NCI-H1417 (cell line): ENCODE results near the gene SYNE1.
"Not testable (repeated sequence)": the region's sequence is repeated elsewhere in the genome, so short reads cannot be mapped to it uniquely, and the experiment has no call there.

ENCODE experiments used
- DNase-seq, 3 experiments: peaks; one replicate each; lab custom pipeline; 2025; lab: John Stamatoyannopoulos, UW

The SYNE1 gene

DNA sequence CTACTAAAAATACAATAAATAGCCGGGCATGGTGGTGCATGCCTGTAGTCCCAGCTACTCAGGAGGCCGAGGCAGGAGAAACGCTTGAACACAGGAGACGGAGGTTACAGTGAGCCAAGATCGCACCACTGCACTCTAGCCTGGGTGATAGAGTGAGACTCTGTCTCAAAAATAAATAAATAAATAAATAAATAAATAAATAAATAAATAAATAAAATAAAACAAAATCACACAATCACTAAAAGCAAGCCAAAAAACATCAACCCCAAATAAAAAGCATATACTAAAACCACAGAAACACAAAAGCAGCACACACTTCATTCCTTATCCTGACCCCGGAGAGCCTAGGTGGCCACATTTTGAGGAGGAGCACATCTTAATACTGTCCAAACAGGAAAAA is 498.8 kb downstream of the SYNE1 start:
- not testable (repeated sequence) for DNase-seq

DNA sequence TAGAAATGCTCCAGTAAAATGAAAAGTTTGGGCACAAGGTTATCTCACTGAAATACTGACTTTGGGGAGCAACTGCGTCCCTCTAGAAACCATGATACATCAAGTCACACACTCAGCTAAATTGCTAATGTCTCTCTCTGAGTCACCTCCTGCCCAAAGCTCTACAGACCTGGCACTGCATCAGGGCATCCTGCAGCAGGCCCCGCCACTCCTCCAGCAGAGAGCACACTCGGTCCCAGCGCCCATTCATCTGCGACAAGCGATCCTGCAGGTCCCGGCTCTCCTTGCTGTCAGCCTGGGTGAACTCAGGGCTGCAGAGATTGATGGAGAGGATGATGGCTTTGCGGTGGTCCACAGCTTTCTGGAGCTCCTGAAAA is 500.7 kb downstream of the SYNE1 start:
- DNase-seq = peak in 1 of 3 experiments; percentile 62

- peak in 2 of 3 experiments; percentile 40 to 80 for DNase-seq
Measured at GRCh38 chr6:152135755-152136448, 501.3 kb downstream of the SYNE1 start.

DNA sequence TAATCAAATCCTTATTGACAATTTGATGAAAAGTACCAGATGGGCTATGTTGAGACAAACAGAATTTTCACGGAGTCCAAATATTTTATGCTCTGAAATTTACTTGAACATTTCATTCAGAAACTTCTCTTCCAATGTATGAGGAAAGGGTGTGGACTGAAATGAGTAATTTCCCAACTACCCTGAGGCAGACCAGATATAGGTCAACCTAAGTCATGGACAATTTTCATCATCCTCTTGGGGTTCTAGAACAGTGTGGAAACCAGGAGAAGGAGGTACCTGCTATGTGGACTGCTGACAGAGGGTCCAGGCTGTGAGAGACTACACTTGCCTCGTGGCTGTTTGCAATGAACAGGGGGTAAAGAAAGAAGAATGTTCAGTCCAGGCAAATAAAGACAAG is 506.7 kb downstream of the SYNE1 start:
- DNase-seq = no peak

DNA sequence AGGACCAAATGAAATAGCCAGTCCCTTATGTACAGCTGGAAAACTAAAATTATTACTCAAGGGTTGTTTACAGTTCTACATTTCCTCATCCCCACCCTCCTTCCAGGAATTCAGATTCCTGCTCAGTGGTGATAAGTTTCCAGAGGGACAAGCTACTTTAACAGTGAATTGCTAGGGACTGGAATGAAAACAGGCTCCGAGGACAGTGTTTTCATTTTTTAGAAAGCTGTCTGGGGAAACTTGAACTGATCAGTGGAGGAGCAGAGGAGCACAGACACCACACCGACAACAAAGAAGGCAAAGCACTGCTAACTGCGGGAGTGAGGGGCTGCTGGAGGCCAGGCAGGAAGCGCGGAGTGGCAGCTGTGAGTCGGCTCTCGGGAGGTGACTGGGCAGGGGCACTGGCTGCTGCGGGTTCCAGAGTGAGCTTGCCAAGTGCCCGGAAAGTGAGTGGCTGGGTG is 507.4 kb downstream of the SYNE1 start:
- no peak for DNase-seq

- peak in 1 of 3 experiments; percentile 30 for DNase-seq
Measured at GRCh38 chr6:152127432-152128165, 509.6 kb downstream of the SYNE1 start.

DNA sequence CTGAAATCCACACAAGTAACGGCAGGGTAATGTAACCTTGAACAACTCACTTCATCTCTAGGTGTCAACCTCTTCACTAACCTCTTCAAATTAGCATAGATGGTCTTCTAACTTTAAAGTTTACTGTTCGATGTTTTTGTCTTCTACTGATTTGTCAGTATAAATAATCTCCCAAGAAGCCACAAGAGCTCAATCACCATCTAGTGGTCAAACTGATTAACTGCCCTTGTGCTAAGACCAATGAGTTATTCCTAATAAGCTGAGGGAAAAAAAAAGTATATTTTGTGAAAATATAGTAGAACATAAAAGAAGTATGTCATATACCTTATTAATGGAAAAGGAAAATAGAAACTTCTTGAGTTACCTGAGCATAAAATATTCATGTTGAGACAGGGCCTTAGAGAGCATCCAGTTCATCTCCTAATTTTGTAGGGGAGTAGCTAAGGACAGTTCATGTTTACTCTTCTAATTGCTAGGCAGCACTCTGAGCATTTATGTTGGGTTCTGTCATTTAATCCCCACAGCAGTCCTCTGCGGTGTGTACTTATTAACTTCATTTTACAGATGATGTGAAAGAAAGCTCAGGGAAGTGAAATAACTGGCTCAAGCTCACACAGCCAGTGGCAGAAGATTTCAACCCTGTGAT is 512.6 kb downstream of the SYNE1 start:
- peak in 2 of 3 experiments; percentile 55 to 86 for DNase-seq

- no peak for DNase-seq
Measured at GRCh38 chr6:152123076-152123475, 514.1 kb downstream of the SYNE1 start.

- no peak for DNase-seq
Measured at GRCh38 chr6:152122434-152122833, 514.7 kb downstream of the SYNE1 start.

DNA sequence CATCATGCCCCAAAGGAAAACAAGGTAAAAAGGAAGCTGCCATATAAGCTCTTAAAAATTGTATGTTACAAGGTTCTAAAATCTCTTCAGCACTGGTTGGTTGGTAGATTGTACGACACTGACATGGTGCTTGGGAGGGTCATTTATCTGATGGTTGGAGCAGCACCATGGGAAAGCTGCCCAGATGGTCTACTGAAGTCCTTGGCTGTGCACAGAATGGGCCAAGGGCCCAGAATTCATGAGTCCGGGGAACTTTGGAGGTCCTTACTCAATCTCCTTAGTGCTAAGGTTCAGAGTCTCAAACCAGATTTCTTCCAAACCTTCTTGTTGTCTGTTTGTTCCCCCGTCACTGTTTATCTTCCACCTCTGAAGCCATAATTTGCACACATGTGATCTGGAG is 515.3 kb downstream of the SYNE1 start:
- DNase-seq = no peak

DNA sequence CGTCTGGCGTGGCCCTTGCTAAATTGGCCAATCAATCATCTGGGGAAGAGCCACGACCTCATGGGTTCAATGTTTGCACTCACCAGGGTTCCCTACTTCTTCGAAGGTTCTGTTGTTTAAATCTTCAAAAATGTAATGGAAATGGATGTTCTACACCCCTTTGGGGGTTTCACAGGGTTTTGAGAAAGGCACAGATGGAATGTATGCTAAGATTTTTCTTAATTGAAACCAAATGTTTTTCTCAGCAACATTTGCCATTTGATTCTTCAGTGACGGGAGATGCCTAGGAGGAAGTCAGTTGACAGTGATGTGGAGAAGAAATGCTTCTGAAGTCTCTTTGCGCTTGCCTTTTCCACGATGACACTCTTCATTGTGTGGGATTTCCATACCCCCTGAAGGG is 517.3 kb downstream of the SYNE1 start:
- DNase-seq = no peak

DNA sequence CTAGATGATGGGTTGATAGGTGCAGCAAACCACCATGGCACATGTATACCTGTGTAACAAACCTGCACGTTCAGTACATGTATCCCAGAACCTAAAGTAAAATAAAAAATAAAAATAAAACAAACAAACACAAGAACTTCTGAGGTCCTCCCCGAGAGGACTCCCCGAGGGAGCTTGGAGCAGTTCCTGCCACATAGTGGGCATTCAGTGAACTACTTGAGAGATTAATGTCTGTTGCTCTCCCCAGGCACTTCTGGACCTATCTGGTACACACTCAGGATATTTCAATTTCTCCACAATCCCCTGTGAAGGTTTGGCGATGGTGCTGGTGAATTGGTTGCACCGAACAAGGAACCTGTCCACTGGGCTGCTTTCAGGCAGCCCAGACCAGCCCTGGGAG is 518.5 kb downstream of the SYNE1 start:
- no peak for DNase-seq

GRCh38 chr6:152118224-152118623 is 518.9 kb downstream of the SYNE1 start:
- no peak for DNase-seq

DNA sequence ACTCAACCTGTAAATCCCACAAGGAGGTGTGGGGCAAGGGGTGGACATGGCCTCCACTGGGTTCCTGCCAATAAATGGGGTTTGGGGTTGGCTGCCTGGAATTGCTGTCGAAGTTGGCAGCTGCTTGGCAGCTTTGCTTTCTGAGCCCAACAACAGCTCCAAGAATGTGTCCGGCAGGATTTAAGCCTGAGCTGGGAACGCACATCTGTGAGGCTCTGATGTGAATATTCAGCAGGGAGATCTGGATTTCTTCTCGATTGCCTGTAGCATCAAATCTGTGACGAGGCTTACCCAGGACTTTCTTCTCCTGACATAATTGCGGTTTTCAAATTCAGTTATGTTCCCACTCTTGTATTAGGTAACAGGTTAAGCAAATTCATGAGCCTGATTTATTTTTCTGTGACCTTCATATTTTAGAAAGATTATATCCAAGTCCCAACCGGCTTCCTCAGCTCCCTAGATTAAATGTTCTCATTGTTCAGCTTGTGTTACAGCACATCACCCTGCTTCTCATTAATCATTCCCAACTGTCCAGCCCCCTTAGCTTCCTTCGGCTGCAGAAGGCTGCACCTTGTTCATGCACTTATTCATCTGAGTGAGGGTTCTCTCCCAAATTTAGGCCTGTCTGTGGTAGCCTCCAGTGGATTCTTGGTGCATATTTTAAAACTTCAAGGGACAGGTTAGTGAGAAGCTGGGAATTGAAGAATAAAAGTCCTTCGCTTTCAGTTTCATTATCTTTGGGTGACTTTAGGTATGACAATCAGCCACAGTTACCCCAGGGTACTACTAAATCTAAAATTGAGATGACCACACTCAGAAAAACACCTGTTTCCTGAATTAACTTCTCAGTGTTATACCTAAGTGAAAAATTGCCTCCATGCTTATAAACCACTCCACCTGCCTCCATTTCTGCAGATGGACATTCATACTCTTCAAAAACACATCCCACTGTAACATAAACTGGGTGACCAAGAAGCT is 519.7 kb downstream of the SYNE1 start:
- DNase-seq = no peak

DNA sequence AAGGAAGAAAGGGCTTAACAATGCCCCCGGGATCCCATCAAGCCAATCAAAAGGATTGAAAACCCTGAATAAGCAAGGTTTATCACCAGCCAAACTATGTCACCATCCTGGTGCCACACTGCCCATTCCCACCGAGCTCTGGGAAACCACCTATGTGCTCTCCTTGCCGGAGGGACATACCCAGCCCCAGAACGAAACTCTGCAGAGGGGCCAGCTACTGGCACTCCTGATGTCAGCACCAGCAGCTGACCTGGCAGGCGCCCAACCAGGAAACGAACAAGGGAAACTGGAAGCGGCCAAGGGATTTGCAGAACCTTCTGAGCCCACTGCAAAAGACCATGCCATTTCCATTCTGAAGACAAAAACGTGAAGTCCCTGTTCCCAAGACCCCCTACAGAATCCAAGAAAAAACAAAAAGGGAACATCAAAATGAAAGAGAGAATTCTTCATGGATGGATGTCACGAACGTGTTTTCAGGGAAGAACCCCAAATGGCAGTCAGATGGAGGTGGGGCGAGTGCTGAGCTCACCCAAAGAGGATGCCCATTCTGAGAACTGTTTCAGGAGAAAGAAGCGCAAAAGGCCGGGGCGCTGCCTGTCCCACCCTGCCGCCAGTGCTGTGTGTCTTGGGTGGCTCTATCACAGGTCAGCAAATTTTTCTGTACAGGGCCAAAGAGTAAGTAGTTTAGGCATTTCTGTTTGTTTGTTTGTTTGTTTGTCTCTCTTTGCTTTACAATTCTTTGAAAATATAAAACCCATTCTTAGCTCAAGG is 524.5 kb downstream of the SYNE1 start:
- no peak for DNase-seq

DNA sequence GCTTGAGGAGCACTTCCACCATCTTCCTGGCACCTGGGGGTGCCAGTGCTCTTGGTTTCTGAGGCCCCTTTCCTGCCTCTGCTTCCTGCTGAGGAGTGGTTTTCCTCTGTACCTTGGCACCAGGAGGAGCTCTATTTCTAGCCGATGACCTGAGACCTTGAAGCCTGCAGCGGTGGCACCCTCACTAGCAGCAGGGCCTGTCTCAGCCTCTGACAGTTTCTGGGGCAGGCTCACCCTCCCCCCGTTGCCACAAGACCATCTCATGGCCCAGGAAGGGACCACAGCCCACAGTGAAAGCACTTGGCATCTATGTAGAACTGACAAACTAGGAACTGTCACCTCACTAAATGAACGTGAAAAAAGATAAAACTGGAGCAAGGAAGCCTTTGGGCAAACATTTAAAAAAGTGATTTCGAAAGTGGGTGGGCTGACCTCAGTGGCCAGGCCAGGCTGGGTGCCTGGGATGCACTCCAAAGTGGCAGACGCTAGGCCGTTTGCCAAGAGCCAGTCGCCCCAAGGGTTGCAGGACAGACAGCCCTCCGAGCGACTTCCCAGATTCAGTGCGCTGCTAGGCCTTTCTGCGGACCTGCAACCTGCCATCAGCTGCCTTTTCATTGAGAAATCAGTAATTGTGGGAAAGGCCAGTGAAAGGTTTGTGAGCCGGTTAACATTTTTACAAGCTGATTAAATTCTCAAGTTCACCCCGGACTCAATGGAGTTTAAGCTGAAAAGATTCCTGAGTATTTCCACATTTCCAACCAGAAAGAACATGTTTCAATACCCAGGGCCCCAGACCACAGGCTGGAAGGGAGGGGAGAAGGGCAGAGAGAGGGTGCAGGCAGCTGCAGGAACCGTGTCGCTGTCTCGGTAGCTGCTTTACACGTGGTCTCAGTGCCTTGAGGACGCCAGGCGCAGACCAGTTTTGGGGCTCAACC is 526.0 kb downstream of the SYNE1 start:
- DNase-seq = no peak

DNA sequence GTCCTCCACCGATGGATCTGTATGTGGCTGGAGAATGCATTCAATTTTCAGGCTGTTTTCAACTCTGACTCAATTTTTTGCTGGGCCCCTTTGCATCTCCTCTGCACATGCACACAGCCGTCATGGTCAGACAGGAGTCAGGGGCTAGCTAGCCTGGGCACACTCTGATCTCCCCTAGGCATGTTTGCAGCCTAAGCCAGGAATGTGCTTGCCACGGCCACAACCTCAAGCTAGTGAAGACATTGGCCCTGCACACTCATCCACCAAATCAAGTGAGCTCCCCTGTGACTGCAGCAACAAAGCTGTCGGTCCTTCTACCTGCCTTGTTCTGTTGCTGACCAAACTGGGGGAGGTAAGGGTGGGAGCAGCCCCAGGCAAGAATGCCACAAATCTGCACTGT is 529.2 kb downstream of the SYNE1 start:
- no peak for DNase-seq

DNA sequence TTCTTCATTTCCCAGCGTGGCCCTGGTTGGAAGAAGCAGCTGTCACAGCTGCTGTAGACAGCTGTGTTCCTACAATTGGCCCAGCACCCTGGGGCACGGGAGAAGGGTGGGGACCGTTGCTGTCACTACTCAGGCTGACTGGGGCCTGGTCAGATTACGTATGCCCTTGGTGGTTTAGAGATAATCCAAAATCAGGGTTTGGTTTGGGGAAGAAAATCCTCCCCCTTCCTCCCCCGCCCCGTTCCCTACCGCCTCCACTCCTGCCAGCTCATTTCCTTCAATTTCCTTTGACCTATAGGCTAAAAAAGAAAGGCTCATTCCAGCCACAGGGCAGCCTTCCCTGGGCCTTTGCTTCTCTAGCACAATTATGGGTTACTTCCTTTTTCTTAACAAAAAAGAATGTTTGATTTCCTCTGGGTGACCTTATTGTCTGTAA is 537.0 kb downstream of the SYNE1 start:
- DNase-seq = peak in 1 of 3 experiments; percentile 50

GRCh38 chr6:152099446-152100182 is 537.5 kb downstream of the SYNE1 start:
- DNase-seq = peak in 1 of 3 experiments; percentile 40
